LNCAP (cell line): ENCODE data around the gene ADAM33.

Experiments
- CTCF ChIP-seq: fragments of 450-650 bp; IDR thresholded peaks from 2 replicates; pipeline ENCODE4 v1.5.1; 2017; ENCODE audit warnings: mild to moderate bottlenecking

The ADAM33 gene

GRCh38 chr20:3659492-3660261, 22.1 kb downstream of the ADAM33 start:
- no peak for TF ChIP-seq CTCF

- TF ChIP-seq CTCF = no peak
These were observed 22.9 kb downstream of the ADAM33 start for GRCh38 chr20:3658716-3659491.

- no peak for TF ChIP-seq CTCF
These were observed 23.6 kb downstream of the ADAM33 start for GRCh38 chr20:3658019-3658715.

GRCh38 chr20:3655131-3655405, 26.7 kb downstream of the ADAM33 start:
- TF ChIP-seq CTCF = no peak

GRCh38 chr20:3654326-3655130, 27.3 kb downstream of the ADAM33 start:
- no peak for TF ChIP-seq CTCF

GRCh38 chr20:3653921-3654320, 27.9 kb downstream of the ADAM33 start:
- TF ChIP-seq CTCF = no peak
